Stimulated activated naive CD8-positive, alpha-beta T cell treated with anti-CD3 and anti-CD28 coated beads, Interleukin-15, Interleukin-2, amounts not matched to agents 100 U/mL and 50 U/mL, for 24 hours (primary cell): ENCODE measurements around the gene PRKD3.
A peak's percentile ranks its signal among the peaks of the same experiment; 100 is the strongest.

Source experiments
- ATAC-seq: fragments of 150-1000 bp; cut with Tn5 transposase; one replicate; pipeline ENCODE4 v1.10.0; 2021
- DNase-seq: peaks from one replicate; pipeline ENCODE4 v3.0.0; 2021

PRKD3 gene

DNA sequence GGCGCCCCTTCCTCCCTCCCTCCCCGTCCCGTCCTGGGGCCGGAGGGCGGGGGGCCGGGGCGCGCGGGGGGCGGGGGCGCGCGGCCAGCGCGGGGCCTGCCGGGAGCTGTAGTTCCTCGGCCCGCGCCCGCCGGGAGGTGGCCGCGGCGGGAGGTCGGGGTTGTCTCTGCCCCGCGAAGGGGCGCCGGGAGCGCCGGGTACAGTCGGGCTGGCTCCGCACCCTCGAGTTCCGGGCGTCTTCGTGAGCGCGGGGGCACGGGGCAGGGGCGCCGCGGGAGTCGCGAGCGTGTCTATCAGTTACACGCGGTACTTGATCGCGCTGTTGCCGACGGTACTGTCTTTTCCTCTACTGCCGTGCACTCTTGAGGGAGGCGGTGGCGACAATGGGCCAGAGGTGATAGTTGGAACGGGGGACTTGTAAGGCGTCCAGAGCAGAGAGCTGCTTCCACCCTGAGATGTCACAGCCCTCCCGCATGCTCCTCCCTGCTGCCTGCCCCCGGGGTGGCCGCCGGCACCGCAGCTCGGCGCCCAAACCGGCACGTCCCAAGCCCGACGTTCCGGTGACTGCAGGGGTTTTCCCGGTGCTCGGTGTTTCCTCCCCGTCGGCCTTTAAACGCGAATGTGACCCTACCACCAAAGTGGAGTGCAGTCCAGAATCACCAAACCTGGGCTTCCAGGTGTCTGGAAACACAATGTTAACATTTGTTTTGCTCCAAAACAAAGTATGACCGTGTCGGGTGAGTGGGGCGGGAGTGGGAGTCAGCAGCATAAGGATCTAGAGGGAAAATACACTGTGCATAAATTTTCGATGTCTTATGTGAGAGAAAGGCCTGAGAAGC lies at the start of gene PRKD3:
TSS of gene PRKD3 (minus strand) at position 48 of the 839 bp plus-strand sequence. CDS start 8,309 bp downstream, outside the sequence.
- peak; percentile 73 for DNase-seq
- ATAC-seq: peak; percentile 74

GRCh38 chr2:37372000-37372399 lies 47.4 kb upstream of the PRKD3 start:
- DNase-seq: no peak
- ATAC-seq: no peak

- no peak for DNase-seq
- no peak for ATAC-seq
Measured at GRCh38 chr2:37370666-37371065, 46.0 kb upstream of the PRKD3 start.

GRCh38 chr2:37367984-37368383 lies 43.4 kb upstream of the PRKD3 start:
- peak; percentile 56 for ATAC-seq
- DNase-seq: peak; percentile 22

GRCh38 chr2:37367310-37367709 lies 42.7 kb upstream of the PRKD3 start:
- DNase-seq: no peak
- no peak for ATAC-seq

DNA sequence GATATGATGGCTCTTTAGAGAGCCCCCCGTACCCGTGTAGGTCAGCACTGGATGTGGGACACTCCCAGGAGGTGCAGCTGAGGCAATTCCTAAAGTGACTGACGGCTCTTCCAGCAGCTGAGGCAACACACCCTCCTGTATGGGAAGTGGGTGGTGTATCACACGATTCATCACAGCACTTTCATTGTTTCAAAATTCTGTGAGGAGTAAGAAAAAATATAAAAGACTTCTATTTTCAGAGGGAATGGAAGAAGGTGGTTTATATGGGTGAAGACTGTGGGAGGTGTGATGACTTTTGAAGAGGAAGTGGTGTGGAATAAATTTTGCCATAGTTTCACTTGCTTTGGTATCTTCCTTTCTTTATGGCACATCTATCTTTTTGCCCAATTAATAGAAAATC lies 42.1 kb upstream of the PRKD3 start:
- peak; percentile 73 for ATAC-seq
- peak; percentile 24 for DNase-seq

DNA sequence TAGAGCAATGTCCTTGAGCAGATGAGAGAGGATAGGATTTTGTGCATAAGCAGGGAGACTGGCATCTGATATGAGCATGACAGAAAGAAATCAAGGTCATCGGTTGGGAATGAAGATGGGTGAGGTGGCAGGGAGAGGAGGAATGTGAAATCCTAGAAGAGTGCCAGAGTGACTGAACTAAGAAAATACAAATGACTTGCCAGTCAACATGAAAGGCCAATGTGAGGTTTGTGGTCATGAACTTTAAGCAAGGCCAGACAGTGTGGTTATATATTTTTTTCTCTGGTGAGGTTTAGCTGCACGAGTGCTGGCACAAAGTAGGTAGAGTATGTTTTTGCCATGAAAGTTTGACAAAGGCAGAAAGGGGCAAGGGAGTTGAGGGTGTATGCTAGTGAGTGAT lies 41.0 kb upstream of the PRKD3 start:
- no peak for DNase-seq

DNA sequence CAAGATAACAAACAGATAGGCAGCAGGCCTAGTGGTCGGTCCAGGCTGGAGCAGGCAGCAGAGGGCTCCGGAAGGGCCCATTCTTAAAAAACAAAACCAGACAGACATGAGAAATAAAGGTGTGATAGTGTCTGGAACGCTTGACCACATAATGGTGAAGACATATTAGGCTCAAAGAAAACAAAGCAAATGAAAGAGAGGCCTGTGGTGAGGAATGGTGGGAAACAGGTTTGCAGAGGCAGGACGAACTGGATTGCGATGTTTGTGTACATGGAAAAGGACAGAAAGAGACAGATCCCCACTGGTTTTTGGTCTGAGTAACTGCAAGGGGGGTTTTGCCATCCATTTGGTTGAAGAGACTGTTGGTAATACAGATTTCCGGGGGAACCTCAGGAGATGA lies 39.7 kb upstream of the PRKD3 start:
- no peak for ATAC-seq
- DNase-seq: no peak

More for the DNA sequence above, 41.0 kb upstream of the PRKD3 start:
- peak; percentile 66 for ATAC-seq

DNA sequence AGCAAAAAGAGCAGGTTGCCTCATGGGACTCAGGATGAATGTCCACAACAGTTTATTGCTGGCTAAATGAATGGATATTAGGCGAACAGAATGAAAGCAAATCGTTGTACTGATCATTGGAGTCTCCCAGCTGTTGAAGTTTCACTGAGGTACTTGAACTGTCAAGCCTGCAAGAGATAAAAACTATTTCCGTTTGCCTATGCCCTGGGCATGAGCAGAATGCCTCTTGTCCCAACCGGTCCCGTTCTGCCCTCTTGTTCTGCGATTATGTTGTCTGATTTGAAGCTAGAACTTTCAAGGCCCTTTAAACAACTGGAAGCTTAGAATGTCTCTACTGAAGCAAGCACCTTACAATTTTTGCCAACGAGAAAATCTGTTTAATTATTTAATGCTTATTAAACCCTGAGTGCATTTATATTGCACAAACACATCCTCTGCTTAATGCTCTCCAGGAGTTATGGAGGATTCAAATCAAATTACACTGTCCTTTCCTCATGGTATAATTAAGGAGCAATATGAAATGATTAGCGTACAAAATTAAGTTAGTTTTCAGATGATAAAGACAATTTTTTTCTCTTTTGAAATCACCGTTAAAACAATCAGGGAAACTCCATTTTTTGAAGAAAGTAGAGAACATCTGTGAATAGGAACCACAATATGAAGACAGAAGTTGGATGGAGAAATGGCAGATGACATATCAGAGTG lies 37.5 kb upstream of the PRKD3 start:
- ATAC-seq: no peak

DNA sequence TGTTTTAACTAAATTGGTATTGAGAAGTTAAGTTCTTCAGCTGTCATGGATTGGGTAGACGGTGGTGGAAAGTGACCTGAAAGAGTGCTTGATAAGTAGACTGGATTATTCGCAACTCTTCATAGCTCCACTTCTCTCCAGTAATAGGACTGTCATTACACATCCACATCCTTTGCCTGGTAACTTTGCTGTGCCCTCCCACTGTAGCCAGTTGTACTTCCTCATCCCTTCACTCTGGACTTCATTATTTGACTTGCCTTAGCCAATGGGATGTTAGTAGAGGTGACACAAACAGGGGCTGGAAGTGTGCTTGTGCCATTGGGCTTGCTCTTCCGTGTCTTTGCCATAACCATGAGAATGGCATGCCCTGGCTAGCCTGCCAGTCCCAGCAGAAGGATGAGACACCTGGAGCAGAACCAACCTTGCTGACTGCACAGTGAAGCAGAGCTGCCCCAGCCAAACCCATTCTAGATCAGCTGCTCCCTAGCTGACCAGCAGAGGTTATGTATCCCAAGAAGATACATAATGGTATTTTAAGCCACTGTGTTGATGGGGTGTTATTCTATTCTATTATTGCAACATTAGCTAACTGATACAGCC lies 36.7 kb upstream of the PRKD3 start:
- ATAC-seq: no peak
- DNase-seq: no peak

More for the DNA sequence above, 37.5 kb upstream of the PRKD3 start:
- no peak for DNase-seq

- no peak for DNase-seq
- ATAC-seq: no peak
Measured at GRCh38 chr2:37358466-37358865, 33.8 kb upstream of the PRKD3 start.

- ATAC-seq: no peak
Measured at GRCh38 chr2:37357530-37357929, 32.9 kb upstream of the PRKD3 start.

GRCh38 chr2:37357069-37357468 lies 32.4 kb upstream of the PRKD3 start:
- no peak for DNase-seq
- no peak for ATAC-seq

More at GRCh38 chr2:37357530-37357929, 32.9 kb upstream of the PRKD3 start:
- DNase-seq: no peak

DNA sequence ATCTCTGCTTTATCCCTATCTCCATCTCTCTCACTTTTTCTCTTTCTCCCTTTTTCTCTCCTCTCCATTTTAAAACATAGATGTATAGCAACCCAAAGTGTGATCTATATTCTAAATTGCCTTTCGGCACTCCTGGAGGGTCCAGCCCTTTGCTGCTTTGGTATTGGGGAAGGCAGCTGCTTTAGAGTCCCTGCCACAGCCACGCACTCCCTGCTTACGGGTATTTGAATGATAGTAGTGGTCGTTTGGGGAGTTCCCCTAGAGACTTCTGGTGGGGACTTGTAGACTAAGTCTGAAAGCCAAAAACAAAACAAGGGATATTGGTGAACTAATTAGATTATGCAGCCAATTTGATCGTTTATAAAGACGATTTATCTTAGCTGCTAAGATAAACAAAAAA lies 31.7 kb upstream of the PRKD3 start:
- DNase-seq (no peak), ATAC-seq (no peak)

DNA sequence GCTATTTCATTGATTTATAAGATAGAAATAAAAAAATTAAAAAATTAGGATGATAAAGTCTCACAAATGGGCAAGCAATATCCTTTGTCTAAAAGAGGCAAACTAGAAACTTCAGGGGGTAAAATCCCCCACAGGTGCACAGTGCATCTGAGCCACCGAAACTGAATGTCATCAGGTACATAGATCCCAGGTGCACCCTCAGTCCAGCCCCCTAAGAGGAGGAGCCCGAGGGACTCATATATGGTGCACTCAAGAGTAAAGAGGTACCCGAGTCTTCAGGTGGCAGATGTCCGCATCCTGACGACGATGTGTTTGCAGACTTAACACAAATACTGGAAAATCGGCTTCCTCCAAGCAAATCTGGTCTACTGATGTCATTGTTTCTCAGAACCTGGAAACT lies 31.1 kb upstream of the PRKD3 start:
- DNase-seq (no peak), ATAC-seq (no peak)

DNA sequence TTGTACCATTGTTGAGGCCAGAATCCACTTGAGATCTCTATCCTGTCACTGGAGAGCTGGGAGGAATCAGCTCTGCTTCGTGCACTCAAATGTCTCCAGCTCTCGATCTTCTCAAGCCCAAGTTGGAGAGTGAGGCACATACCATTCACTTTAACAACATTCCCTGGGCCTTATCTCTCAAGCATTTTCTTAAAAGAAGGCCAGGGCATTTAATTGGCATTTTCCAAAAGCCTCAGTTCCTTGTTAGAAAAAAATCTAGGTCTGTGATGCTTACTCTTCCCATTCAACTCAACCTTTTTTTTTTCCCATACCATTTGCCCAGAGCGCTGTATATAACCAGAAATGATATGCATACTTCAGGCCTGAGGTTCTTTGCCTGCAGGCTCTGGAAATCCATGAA lies 29.9 kb upstream of the PRKD3 start:
- ATAC-seq: no peak
- DNase-seq: no peak

DNA sequence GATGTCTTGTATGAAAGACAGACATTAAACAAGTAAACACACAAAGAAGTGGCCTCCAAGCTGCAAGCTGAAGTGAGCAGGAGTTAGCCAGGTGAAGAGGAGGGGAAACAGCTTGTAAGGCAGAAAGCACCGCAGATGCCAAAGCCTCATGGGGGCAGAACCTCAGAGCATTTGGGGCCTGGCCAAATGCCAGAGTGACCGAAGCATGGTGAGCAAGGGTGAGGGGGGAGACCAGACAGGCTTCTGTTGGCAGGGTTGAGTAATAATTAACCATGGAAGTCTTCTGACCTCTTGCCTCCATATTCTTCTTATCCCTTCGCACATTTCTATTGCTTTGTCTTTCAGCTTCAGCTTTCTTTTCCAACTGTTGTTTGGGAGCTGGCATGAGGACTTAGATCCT lies 25.4 kb upstream of the PRKD3 start:
- ATAC-seq: no peak
- DNase-seq: no peak

- no peak for DNase-seq
- no peak for ATAC-seq
Measured at GRCh38 chr2:37349231-37349860, 24.7 kb upstream of the PRKD3 start.

DNA sequence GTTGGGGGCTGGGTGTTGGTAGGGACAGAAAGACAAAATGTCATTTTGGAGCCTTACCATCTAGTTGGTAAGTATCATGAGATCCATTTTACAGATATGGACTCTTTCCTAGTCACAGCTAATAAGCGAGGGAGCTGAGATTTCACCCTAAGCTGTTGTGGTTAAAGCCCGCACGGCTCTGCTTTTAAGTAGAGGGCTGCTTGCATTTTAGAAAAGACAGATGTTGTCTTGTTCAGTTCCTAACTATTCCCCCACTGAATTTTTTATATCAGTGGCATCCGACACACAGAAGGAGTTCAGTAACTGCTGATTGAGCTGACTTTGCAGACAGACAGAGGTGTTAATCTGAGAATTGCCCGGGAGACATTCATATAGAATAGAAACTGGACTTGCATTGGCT lies 23.5 kb upstream of the PRKD3 start:
- DNase-seq: no peak
- no peak for ATAC-seq

- DNase-seq (peak; percentile 59), ATAC-seq (peak; percentile 84)
Measured at GRCh38 chr2:37344453-37345361, 20.1 kb upstream of the PRKD3 start, which contains the start of gene QPCT. Gene QPCT (plus strand): TSS chr2:37344630. CDS start chr2:37344732, 102 bp downstream.
